Measurements from ENCODE around the gene SCN5A. TPM values are rescaled to one million over a fixed set of nuclear protein-coding genes. Genes with fewer than 3 reads are reported as not detected.

The SCN5A gene
- total and polyA plus RNA-seq, 2 experiments from 2014 or later = 10.2 to 10.6 TPM

- TF ChIP-seq EZH2 (IDR thresholded peaks at IDR 0.05; ENCODE audit: low read depth, unreplicated experiment) = no peak
- TF ChIP-seq, protein P1, sequence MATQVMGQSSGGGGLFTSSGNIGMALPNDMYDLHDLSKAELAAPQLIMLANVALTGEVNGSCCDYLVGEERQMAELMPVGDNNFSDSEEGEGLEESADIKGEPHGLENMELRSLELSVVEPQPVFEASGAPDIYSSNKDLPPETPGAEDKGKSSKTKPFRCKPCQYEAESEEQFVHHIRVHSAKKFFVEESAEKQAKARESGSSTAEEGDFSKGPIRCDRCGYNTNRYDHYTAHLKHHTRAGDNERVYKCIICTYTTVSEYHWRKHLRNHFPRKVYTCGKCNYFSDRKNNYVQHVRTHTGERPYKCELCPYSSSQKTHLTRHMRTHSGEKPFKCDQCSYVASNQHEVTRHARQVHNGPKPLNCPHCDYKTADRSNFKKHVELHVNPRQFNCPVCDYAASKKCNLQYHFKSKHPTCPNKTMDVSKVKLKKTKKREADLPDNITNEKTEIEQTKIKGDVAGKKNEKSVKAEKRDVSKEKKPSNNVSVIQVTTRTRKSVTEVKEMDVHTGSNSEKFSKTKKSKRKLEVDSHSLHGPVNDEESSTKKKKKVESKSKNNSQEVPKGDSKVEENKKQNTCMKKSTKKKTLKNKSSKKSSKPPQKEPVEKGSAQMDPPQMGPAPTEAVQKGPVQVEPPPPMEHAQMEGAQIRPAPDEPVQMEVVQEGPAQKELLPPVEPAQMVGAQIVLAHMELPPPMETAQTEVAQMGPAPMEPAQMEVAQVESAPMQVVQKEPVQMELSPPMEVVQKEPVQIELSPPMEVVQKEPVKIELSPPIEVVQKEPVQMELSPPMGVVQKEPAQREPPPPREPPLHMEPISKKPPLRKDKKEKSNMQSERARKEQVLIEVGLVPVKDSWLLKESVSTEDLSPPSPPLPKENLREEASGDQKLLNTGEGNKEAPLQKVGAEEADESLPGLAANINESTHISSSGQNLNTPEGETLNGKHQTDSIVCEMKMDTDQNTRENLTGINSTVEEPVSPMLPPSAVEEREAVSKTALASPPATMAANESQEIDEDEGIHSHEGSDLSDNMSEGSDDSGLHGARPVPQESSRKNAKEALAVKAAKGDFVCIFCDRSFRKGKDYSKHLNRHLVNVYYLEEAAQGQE (IDR thresholded peaks at IDR 0.05; ENCODE audit: unreplicated experiment) = no peak
- no peak for TF ChIP-seq EZH2phosphoT487 (IDR thresholded peaks at IDR 0.05; ENCODE audit: unreplicated experiment)
- TF ChIP-seq ZNF114 (CRISPR knock-in tag; IDR thresholded peaks at IDR 0.05) = no peak
- TF ChIP-seq JUNB (IDR thresholded peaks at IDR 0.05; ENCODE audit: unreplicated experiment) = no peak
- TF ChIP-seq, protein P2, sequence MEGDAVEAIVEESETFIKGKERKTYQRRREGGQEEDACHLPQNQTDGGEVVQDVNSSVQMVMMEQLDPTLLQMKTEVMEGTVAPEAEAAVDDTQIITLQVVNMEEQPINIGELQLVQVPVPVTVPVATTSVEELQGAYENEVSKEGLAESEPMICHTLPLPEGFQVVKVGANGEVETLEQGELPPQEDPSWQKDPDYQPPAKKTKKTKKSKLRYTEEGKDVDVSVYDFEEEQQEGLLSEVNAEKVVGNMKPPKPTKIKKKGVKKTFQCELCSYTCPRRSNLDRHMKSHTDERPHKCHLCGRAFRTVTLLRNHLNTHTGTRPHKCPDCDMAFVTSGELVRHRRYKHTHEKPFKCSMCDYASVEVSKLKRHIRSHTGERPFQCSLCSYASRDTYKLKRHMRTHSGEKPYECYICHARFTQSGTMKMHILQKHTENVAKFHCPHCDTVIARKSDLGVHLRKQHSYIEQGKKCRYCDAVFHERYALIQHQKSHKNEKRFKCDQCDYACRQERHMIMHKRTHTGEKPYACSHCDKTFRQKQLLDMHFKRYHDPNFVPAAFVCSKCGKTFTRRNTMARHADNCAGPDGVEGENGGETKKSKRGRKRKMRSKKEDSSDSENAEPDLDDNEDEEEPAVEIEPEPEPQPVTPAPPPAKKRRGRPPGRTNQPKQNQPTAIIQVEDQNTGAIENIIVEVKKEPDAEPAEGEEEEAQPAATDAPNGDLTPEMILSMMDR (conservative IDR thresholded peaks at IDR 0.05; ENCODE audit: low read depth in 2 of 2) = no peak
- TF ChIP-seq POLR2AphosphoS5 (IDR thresholded peaks at IDR 0.05; ENCODE audit: low read depth) = no peak
- TF ChIP-seq, protein P3, sequence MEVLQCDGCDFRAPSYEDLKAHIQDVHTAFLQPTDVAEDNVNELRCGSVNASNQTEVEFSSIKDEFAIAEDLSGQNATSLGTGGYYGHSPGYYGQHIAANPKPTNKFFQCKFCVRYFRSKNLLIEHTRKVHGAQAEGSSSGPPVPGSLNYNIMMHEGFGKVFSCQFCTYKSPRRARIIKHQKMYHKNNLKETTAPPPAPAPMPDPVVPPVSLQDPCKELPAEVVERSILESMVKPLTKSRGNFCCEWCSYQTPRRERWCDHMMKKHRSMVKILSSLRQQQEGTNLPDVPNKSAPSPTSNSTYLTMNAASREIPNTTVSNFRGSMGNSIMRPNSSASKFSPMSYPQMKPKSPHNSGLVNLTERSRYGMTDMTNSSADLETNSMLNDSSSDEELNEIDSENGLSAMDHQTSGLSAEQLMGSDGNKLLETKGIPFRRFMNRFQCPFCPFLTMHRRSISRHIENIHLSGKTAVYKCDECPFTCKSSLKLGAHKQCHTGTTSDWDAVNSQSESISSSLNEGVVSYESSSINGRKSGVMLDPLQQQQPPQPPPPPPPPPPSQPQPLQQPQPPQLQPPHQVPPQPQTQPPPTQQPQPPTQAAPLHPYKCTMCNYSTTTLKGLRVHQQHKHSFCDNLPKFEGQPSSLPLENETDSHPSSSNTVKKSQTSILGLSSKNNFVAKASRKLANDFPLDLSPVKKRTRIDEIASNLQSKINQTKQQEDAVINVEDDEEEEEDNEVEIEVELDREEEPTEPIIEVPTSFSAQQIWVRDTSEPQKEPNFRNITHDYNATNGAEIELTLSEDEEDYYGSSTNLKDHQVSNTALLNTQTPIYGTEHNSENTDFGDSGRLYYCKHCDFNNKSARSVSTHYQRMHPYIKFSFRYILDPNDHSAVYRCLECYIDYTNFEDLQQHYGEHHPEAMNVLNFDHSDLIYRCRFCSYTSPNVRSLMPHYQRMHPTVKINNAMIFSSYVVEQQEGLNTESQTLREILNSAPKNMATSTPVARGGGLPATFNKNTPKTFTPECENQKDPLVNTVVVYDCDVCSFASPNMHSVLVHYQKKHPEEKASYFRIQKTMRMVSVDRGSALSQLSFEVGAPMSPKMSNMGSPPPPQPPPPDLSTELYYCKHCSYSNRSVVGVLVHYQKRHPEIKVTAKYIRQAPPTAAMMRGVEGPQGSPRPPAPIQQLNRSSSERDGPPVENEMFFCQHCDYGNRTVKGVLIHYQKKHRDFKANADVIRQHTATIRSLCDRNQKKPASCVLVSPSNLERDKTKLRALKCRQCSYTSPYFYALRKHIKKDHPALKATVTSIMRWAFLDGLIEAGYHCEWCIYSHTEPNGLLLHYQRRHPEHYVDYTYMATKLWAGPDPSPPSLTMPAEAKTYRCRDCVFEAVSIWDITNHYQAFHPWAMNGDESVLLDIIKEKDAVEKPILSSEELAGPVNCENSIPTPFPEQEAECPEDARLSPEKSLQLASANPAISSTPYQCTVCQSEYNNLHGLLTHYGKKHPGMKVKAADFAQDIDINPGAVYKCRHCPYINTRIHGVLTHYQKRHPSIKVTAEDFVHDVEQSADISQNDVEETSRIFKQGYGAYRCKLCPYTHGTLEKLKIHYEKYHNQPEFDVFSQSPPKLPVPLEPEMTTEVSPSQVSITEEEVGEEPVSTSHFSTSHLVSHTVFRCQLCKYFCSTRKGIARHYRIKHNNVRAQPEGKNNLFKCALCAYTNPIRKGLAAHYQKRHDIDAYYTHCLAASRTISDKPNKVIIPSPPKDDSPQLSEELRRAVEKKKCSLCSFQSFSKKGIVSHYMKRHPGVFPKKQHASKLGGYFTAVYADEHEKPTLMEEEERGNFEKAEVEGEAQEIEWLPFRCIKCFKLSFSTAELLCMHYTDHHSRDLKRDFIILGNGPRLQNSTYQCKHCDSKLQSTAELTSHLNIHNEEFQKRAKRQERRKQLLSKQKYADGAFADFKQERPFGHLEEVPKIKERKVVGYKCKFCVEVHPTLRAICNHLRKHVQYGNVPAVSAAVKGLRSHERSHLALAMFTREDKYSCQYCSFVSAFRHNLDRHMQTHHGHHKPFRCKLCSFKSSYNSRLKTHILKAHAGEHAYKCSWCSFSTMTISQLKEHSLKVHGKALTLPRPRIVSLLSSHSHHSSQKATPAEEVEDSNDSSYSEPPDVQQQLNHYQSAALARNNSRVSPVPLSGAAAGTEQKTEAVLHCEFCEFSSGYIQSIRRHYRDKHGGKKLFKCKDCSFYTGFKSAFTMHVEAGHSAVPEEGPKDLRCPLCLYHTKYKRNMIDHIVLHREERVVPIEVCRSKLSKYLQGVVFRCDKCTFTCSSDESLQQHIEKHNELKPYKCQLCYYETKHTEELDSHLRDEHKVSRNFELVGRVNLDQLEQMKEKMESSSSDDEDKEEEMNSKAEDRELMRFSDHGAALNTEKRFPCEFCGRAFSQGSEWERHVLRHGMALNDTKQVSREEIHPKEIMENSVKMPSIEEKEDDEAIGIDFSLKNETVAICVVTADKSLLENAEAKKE (CRISPR knock-in tag; IDR thresholded peaks at IDR 0.05) = no peak
- TF ChIP-seq, protein P4, sequence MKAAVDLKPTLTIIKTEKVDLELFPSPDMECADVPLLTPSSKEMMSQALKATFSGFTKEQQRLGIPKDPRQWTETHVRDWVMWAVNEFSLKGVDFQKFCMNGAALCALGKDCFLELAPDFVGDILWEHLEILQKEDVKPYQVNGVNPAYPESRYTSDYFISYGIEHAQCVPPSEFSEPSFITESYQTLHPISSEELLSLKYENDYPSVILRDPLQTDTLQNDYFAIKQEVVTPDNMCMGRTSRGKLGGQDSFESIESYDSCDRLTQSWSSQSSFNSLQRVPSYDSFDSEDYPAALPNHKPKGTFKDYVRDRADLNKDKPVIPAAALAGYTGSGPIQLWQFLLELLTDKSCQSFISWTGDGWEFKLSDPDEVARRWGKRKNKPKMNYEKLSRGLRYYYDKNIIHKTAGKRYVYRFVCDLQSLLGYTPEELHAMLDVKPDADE (IDR thresholded peaks at IDR 0.05) = no peak
- TF ChIP-seq CREB1 (CRISPR knock-in tag; IDR thresholded peaks at IDR 0.05; ENCODE audit: low read depth) = no peak
- TF ChIP-seq NANOG (IDR thresholded peaks at IDR 0.05; ENCODE audit: borderline replicate concordance) = no peak
- no peak for TF ChIP-seq ZNF331 (CRISPR knock-in tag; IDR thresholded peaks at IDR 0.05; ENCODE audit: low read depth)
- 0 out of 2 replicates have a peak, but pooled peaks cover 12% of the 10 kb centered on the region for H3K9me2 ChIP-seq (ENCODE audit: insufficient read depth)
- H3F3A ChIP-seq (replicated peaks; ENCODE audit: low read depth) = no peaks in the 10 kb centered on the region
- no peaks in the 10 kb centered on the region for H3K27me3 ChIP-seq (ENCODE audit: insufficient read depth)
- H3K36me3 ChIP-seq (ENCODE audit: insufficient read depth) = no peaks in the 10 kb centered on the region
- DNase-seq (ENCODE audit: low spot score) (no peak), ATAC-seq (no peak)
- H4K20me1 ChIP-seq (replicated peaks; ENCODE audit: insufficient read depth) = no peaks in the 10 kb centered on the region
- H3K36me3 Mint-ChIP-seq (ENCODE audit: low read depth) = peaks cover 48% of the 10 kb centered on the region
- H3K79me2 ChIP-seq (replicated peaks; ENCODE audit: insufficient read depth) = no peaks in the 10 kb centered on the region
- H3K27ac ChIP-seq (ENCODE audit: low read depth) = no peak overlapping the region
- H2AFZ ChIP-seq = no peak overlapping the region
- no peaks in the 10 kb centered on the region for H3K27me3 Mint-ChIP-seq (ENCODE audit: insufficient read depth, low read depth, poor library complexity)
- H3K9me3 Mint-ChIP-seq = peaks cover 6% of the 10 kb centered on the region; the same call in 2 of the 3 replicates
- H3K27ac Mint-ChIP-seq = no peak overlapping the region
- no peak overlapping the region for H3K4me3 Mint-ChIP-seq
- H3K4me2 ChIP-seq = no peak overlapping the region
- no peaks in the 10 kb centered on the region for H3K4me1 Mint-ChIP-seq
- no peak overlapping the region for H3K4me3 ChIP-seq
- no peaks in the 10 kb centered on the region for H3K4me1 ChIP-seq (ENCODE audit: insufficient read depth)
These were observed 93.6 kb downstream of the SCN5A start for GRCh38 chr3:38555926-38556325.
